OCI-LY1 (cell line): ENCODE results near the gene PLPP7.
"Not testable (repeated sequence)": the region's sequence is repeated elsewhere in the genome, so short reads cannot be mapped to it uniquely, and the experiment has no call there.

Experiments
- H2AFZ ChIP-seq: fragments of 200-600 bp; sonication (generic), shearing (Covaris generic); 2 replicates; pipeline ENCODE4 v1.6.0; 2014; ENCODE audit warnings: antibody characterized with exemption, mild to moderate bottlenecking, low read length
- H3F3A ChIP-seq: fragments of 200-600 bp; sonication (generic), shearing (Covaris generic); 2 replicates; pipeline ENCODE4 v1.6.0; 2014; ENCODE audit warnings: mild to moderate bottlenecking, antibody characterized with exemption, low read length, moderate library complexity; ENCODE audit not compliant: insufficient read depth
- H3K27ac ChIP-seq: fragments of 200-600 bp; sonication (generic); 2 replicates; pipeline ENCODE4 v1.5.1; 2014; ENCODE audit warnings: low read length, mixed run types, mild to moderate bottlenecking, low read depth; ENCODE audit not compliant: poor library complexity, severe bottlenecking
- H3K27me3 ChIP-seq: fragments of 200-600 bp; sonication (generic); 2 replicates; pipeline ENCODE4 v1.6.0; 2014; ENCODE audit warnings: antibody characterized with exemption, mild to moderate bottlenecking, low read length, moderate library complexity; ENCODE audit not compliant: insufficient read depth
- H3K36me3 ChIP-seq: fragments of 200-600 bp; sonication (generic); 2 replicates; pipeline ENCODE4 v1.6.1; 2014; ENCODE audit warnings: mild to moderate bottlenecking, antibody characterized with exemption, low read length, moderate library complexity, mixed read lengths; ENCODE audit not compliant: insufficient read depth
- H3K4me1 ChIP-seq: fragments of 200-600 bp; sonication (generic); 2 replicates; pipeline ENCODE4 v1.5.1; 2014; ENCODE audit warnings: mild to moderate bottlenecking, low read length, moderate library complexity; ENCODE audit not compliant: insufficient read depth, severe bottlenecking
- H3K4me2 ChIP-seq: fragments of 200-600 bp; sonication (generic), shearing (Covaris generic); 2 replicates; pipeline ENCODE4 v1.6.1; 2014; ENCODE audit warnings: low read length
- H3K4me3 ChIP-seq: fragments of 200-600 bp; sonication (generic); 2 replicates; pipeline ENCODE4 v1.5.1; 2014; ENCODE audit warnings: low read length, low read depth, mild to moderate bottlenecking, mixed read lengths; ENCODE audit not compliant: poor library complexity, severe bottlenecking
- H3K79me2 ChIP-seq: fragments of 200-600 bp; shearing (Covaris generic); 2 replicates; pipeline ENCODE4 v1.6.1; 2016; ENCODE audit warnings: mixed run types, low read length, mixed read lengths; ENCODE audit not compliant: insufficient read depth
- H3K9ac ChIP-seq: fragments of 200-600 bp; sonication (generic), shearing (Covaris generic); 2 replicates; pipeline ENCODE4 v1.6.1; 2014; ENCODE audit warnings: mild to moderate bottlenecking, low read length, mixed read lengths
- H3K9me2 ChIP-seq: fragments of 200-600 bp; sonication (generic), shearing (Covaris generic); 2 replicates; pipeline ENCODE4 v1.6.1; 2014; ENCODE audit warnings: low read depth, mild to moderate bottlenecking, low read length, mixed read lengths
- H3K9me3 ChIP-seq: fragments of 200-600 bp; shearing (Covaris generic); 2 replicates; pipeline ENCODE4 v1.6.1; 2014; ENCODE audit warnings: low read length, mixed read lengths
- H4K20me1 ChIP-seq: fragments of 200-600 bp; sonication (generic), shearing (Covaris generic); 2 replicates; pipeline ENCODE4 v1.6.0; 2016; ENCODE audit warnings: mild to moderate bottlenecking, low read length; ENCODE audit not compliant: insufficient read depth
- EZH2 ChIP-seq: fragments of 200-600 bp; sonication (generic), shearing (Covaris generic); IDR thresholded peaks from 2 replicates; pipeline ENCODE4 v1.8.0; 2017; ENCODE audit warnings: borderline replicate concordance, mixed run types, mild to moderate bottlenecking, antibody characterized with exemption, low read length, moderate library complexity, mixed read lengths
- TF ChIP-seq, protein P1 (sequence below): fragments of 200-600 bp; sonication (generic), shearing (Covaris generic); IDR thresholded peaks from 2 replicates; pipeline ENCODE4 v1.5.1; 2017; ENCODE audit warnings: mild to moderate bottlenecking, antibody characterized with exemption, low read length, moderate library complexity, mixed read lengths

The PLPP7 gene

DNA sequence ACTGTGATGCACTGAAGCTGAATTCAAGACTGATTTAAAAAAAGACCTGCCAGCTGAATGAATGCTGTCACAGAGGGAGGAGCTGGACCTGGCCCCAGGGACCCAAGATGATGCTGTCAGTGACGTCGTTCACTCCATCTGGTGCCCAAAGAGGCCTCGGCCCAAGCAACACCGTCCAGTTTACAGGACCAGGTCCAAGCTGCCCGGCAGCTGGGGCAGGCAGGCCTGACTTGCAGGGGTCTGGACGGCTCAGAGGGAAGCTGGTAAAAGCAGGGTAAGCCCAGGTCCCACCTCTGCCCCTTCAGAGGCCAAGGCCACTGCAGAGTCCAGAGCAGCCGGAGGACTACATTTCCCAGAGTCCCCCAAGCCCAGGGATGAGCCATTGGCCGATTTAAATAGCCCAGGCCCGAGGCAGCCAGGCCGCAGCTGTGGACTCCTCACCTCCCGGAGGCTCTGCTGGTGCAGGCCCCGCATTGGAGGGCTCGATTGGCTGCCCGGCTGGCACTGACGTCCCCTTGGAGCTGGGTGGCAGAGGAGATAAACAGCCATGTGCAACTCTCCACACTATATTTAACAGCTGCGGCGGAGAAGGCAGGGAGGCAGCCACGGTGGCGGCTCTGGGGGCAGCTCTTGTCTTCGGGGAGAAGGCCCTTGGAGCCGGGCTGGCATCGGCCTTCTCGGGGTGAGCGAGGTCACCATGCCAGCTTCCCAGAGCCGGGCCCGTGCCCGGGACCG lies at the start of gene PLPP7:
Gene PLPP7, plus strand, starts transcription at position 423 of the 735 bp plus-strand sequence. Its CDS starts 275 bp downstream, at position 698.
- no peaks in the 10 kb centered on the region for H3K9me3 ChIP-seq
- H3K4me1 ChIP-seq, result peaks cover 4% of the 10 kb centered on the region
- H3K4me3 ChIP-seq, result no peak within 1 kb of the TSS
- no peak within 1 kb of the TSS for H2AFZ ChIP-seq
- no peak within 1 kb of the TSS for H3K9ac ChIP-seq
- TF ChIP-seq EZH2, result no peak
- TF ChIP-seq, protein P1, sequence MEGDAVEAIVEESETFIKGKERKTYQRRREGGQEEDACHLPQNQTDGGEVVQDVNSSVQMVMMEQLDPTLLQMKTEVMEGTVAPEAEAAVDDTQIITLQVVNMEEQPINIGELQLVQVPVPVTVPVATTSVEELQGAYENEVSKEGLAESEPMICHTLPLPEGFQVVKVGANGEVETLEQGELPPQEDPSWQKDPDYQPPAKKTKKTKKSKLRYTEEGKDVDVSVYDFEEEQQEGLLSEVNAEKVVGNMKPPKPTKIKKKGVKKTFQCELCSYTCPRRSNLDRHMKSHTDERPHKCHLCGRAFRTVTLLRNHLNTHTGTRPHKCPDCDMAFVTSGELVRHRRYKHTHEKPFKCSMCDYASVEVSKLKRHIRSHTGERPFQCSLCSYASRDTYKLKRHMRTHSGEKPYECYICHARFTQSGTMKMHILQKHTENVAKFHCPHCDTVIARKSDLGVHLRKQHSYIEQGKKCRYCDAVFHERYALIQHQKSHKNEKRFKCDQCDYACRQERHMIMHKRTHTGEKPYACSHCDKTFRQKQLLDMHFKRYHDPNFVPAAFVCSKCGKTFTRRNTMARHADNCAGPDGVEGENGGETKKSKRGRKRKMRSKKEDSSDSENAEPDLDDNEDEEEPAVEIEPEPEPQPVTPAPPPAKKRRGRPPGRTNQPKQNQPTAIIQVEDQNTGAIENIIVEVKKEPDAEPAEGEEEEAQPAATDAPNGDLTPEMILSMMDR, result no peak
- H3K36me3 ChIP-seq, result no peaks in the 10 kb centered on the region
- peaks cover 9% of the 10 kb centered on the region; the same call in 1 of the 2 replicates for H3K27me3 ChIP-seq
- H4K20me1 ChIP-seq, result no peaks in the 10 kb centered on the region
- H3K9me2 ChIP-seq, result no peaks in the 10 kb centered on the region
- H3K27ac ChIP-seq, result no peak within 1 kb of the TSS
- H3F3A ChIP-seq, result no peaks in the 10 kb centered on the region
- H3K79me2 ChIP-seq, result no peaks in the 10 kb centered on the region
- no peak within 1 kb of the TSS; the same call in 1 of the 2 replicates for H3K4me2 ChIP-seq

DNA sequence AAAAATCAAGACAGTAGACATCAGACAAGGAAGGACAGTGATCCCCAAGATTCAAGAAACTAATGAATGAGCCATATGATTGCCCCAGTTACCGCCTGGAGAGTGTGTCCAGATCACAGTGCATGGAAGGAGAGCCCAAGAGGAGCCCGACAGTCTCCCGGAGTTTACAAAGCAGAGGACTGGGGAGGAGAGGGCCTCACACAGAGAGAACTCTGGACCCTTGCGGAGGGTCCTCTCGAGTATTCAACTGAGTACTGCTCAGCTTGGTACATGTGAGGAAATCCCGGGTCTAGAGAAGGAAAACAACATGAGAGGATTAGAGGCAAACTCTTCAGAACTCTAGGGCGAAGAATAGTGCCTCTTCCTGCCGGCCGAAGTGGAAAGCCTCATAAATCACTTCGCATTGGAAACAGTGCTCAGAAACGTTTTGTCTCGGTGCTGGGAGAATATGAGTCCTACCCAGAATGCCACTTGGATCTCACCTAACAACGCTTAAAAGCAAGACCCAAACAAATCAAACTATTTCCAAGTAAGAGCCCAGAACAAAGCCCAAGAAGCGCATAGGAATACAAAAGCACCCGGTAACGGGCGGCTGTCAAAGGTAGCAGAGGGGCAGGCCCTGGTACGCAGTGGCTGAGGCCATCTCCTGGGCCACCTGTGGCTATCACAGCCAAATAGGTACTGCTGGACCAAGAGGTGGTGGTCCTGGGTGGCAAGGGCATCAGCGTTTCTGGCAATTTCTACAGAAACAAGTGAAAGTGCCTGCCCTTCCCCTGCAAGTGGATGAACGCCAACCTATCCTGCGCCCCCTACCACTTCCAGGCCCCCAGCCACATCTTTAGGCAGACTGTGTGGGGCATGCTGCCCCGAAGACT lies 49.2 kb upstream of the PLPP7 start:
- no peak overlapping the region for H3K4me3 ChIP-seq
- H3K27me3 ChIP-seq, result no peaks in the 10 kb centered on the region
- H3K79me2 ChIP-seq, result no peaks in the 10 kb centered on the region
- TF ChIP-seq EZH2, result no peak
- TF ChIP-seq, protein P1, result no peak
- no peaks in the 10 kb centered on the region for H3K36me3 ChIP-seq
- no peaks in the 10 kb centered on the region for H4K20me1 ChIP-seq
- H3K27ac ChIP-seq, result no peak overlapping the region
- H3F3A ChIP-seq, result no peaks in the 10 kb centered on the region
- no peak overlapping the region for H3K4me2 ChIP-seq
- H3K9ac ChIP-seq, result no peak overlapping the region
- peaks cover 15% of the 10 kb centered on the region for H3K4me1 ChIP-seq
- no peak overlapping the region for H2AFZ ChIP-seq
- H3K9me2 ChIP-seq, result no peaks in the 10 kb centered on the region
- no peaks in the 10 kb centered on the region for H3K9me3 ChIP-seq

DNA sequence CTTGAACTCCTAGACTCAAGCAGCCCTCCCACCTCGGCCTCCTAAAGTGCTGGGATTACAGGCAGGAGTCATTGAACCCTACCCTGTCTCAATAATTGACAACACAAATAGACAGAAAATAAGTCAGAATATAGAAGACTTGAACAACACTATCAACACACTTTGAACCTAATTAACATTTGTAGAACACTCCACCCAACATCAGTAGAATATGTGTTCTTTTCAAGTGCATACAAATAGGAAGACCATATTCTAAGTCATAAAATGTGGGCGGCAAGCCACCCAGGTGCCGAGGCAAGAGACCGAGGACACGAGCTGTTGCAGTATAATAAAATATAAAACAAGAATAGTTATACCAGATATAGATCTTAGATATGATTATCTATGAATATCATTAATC lies 45.2 kb upstream of the PLPP7 start:
- not testable (repeated sequence) for H3K9ac ChIP-seq, H3K27me3 ChIP-seq, H3K27ac ChIP-seq, H3K79me2 ChIP-seq, H3K36me3 ChIP-seq, H3K9me2 ChIP-seq, H3K4me1 ChIP-seq, H3K9me3 ChIP-seq, H3K4me3 ChIP-seq, H4K20me1 ChIP-seq, H3F3A ChIP-seq, H3K4me2 ChIP-seq, H2AFZ ChIP-seq
